AG10803 (cell line): Measurements from ENCODE around the gene PRKN.

ENCODE experiments used
- DNase-seq: peaks from one replicate; pipeline ENCODE4 v3.0.0; 2010; ENCODE audit warnings: low read depth
- H3K4me3 ChIP-seq: 2 replicates; pipeline ENCODE4 v1.5.1; 2011; ENCODE audit warnings: mild to moderate bottlenecking, low read length, control low read depth
- TF ChIP-seq, protein P1 (sequence below): conservative IDR thresholded peaks from 2 replicates; pipeline ENCODE4 v1.5.1; 2011; ENCODE audit warnings: mild to moderate bottlenecking, low read length, control low read depth, inconsistent platforms

Gene PRKN

DNA sequence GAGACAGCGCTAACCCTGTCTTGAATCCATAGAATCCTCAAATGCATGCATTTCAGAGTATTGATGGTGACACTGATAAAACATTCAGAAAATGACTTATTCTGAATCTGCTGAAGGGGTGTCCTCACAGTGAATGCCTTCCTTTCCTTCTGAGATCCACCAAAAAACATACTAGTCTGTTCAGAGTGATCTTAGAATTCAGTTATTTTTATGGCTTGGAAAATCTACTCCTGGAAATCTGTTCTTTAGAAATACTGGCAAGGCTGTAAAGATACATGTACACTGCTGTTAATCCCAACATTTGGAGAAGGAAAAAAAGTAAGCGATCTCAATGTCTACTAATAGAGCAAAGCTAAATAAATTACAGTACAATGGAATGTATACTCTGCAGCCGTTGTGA is 781.1 kb downstream of the PRKN start:
- TF ChIP-seq, protein P1, sequence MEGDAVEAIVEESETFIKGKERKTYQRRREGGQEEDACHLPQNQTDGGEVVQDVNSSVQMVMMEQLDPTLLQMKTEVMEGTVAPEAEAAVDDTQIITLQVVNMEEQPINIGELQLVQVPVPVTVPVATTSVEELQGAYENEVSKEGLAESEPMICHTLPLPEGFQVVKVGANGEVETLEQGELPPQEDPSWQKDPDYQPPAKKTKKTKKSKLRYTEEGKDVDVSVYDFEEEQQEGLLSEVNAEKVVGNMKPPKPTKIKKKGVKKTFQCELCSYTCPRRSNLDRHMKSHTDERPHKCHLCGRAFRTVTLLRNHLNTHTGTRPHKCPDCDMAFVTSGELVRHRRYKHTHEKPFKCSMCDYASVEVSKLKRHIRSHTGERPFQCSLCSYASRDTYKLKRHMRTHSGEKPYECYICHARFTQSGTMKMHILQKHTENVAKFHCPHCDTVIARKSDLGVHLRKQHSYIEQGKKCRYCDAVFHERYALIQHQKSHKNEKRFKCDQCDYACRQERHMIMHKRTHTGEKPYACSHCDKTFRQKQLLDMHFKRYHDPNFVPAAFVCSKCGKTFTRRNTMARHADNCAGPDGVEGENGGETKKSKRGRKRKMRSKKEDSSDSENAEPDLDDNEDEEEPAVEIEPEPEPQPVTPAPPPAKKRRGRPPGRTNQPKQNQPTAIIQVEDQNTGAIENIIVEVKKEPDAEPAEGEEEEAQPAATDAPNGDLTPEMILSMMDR = no peak
- DNase-seq = no peak

DNA sequence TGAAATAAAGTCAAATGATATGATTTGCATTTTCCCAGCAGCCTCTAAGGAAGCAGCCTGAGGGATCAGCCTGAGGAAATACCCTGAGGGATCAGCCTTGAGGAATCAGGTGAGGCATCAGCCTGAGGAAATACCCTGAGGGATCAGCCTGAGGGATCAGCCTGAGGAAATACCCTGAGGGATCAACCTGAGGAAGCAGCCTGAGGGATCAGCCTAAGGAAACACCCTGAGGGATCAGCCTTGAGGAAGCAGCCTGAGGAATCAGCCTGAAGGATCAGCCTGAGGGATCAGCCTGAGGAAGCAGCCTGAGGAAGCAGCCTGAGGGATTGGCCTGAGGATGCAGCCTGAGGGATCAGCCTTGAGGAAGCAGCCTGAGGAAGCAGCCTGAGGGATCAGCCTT is 784.0 kb downstream of the PRKN start:
- TF ChIP-seq, protein P1 = no peak
- no peak for DNase-seq
- H3K4me3 ChIP-seq = no peak overlapping the region

More for the DNA sequence above, 781.1 kb downstream of the PRKN start:
- no peak overlapping the region for H3K4me3 ChIP-seq

DNA sequence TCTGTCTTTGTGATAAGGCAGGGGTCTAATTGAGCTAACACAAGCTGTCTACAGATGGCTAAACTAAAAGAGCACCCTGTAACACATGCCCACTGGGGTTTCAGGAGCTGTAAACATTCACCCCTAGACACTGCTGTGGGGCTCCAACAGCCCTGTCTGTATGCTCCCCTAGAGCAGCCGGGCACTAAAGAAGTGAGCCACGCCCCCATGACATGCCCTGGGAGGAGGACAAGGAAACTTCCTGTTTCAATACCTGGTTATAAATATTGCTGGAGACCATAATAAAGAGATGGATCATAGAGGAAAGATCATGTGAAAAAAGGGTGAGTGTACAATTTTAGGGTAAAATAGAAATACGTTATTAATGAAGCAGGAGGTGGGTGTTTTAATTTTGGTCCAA is 786.0 kb downstream of the PRKN start:
- no peak for DNase-seq
- TF ChIP-seq, protein P1 = no peak
- H3K4me3 ChIP-seq = no peak overlapping the region

DNA sequence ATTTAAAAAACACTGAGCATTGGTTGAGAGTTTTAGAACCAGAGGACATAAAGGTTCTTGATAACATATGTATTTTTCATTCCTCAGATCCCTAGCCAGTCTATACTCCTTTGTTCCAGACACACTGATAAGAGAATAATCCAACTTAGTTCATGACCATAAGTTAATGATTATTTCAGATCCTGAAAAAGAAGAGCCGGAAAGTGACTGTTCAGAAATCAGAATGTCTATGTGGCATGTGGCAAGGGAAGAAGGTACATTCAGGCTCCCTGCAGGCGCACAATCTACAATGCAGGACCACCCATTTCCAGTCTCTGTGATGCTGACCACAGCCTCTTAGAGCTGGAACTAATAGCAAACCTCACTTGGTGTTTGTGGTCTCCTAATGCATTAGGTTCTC is 787.0 kb downstream of the PRKN start:
- TF ChIP-seq, protein P1 = no peak
- DNase-seq = no peak
- no peak overlapping the region for H3K4me3 ChIP-seq

DNA sequence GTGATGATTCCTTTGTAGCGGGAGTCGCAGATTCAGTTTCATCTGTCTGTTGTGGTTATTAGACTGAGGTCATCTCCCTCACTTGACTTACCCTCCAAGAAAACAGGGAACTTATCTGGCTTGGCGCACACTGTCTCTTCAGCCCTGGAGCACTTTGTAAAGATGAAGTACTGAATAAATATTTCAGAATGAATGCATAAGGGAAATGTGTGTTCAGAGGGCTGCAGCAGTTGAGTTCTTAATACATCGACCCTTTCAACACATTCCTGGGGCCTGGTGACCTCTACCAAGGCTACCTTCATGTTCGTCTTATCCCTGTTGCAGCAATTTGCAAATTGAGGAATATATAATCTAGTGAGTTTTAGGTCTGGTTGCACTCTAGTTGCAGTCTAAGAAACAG is 801.2 kb downstream of the PRKN start:
- TF ChIP-seq, protein P1 = no peak
- no peak for DNase-seq
- no peak overlapping the region for H3K4me3 ChIP-seq

DNA sequence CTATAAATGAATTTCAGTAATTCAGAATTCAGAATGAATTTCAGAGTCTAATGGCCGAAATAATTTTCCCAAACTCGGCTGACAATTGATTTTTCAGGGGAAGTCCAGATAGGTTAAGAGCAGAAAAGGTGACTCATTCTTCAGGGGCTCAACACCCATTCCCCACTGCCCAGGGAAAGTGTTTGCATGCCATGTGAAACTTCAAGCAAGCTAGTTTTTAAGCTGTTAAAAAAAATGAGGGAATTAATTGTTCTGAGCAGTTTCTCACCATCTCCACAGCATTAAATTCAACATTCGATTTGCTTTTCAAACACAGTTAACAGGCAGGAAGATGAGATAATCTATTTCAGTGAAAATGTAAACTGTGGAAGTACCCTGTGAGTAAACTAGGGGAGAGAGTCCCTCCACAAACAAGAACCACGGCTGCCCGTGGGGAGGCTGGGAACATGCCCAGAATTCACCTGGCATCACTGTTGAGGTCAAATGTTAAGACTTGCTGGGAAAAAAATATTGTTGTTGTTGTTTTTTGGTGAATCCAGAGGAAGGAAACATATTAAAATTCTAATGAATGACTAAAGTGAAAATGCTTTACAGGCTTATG is 803.0 kb downstream of the PRKN start:
- TF ChIP-seq, protein P1 = no peak
- DNase-seq = no peak

DNA sequence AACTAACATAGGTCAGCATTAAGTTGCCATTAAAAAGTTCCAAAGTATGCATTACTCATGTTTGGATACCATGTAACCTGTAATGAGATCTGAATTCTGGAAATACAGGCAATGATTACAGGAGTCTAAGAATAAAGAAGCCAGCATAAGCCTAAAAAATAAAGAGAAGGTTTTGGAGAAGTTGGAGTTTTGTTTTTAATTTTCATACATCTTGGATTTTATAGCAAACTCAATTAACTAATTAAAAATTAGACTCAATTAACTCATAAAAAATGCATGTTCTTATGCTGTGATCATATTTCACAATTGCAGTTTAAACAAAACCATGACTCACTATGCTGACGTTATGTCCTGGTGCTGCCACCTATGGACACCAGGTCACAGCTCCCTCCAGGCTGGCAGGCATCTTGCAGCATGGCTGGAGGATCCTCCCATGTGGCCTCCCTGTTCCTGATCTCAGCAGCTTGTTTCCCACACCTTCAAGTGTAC is 804.9 kb downstream of the PRKN start:
- no peak overlapping the region for H3K4me3 ChIP-seq
- TF ChIP-seq, protein P1 = peak; percentile 36
- peak; percentile 16 for DNase-seq

More for the DNA sequence above, 803.0 kb downstream of the PRKN start:
- no peak overlapping the region for H3K4me3 ChIP-seq
